Natural killer cell (primary cell): ENCODE measurements around the gene GLS2. TPM values are rescaled to one million over a fixed set of nuclear protein-coding genes. Genes with fewer than 3 reads are reported as not detected.
"Not testable (repeated sequence)": the region's sequence is repeated elsewhere in the genome, so short reads cannot be mapped to it uniquely, and the experiment has no call there.

Source experiments
- ATAC-seq, 3 donors: fragments of 150-1000 bp in 2 of 3; fragments of 200-7000 bp in 1 of 3; cut with Tn5 transposase; 1 replicate in 1 of 3; 2 replicates in 2 of 3; pipeline ENCODE4 v1.10.0; 2021; ENCODE audit warnings: mild to moderate bottlenecking in 2 of 3, moderate library complexity in 2 of 3
- DNase-seq, 2 donors: peaks; one replicate each; pipeline versions ENCODE4 v3.0.0 to v3.0.0-alpha.2; 2013 to 2021; ENCODE audit warnings: mixed read lengths in 1 of 2
- H3K27ac ChIP-seq: one replicate; pipeline ENCODE4 v1.5.1; 2013; ENCODE audit warnings: mild to moderate bottlenecking, low read length
- H3K27me3 ChIP-seq: one replicate; pipeline ENCODE4 v1.6.1; 2013; ENCODE audit warnings: low read length; ENCODE audit not compliant: control insufficient read depth, insufficient read depth
- H3K36me3 ChIP-seq: one replicate; pipeline ENCODE4 v1.6.1; 2013; ENCODE audit warnings: low read length; ENCODE audit not compliant: control insufficient read depth, insufficient read depth
- H3K4me1 ChIP-seq: one replicate; pipeline ENCODE4 v1.6.1; 2013; ENCODE audit warnings: low read length; ENCODE audit not compliant: control insufficient read depth, insufficient read depth
- H3K4me3 ChIP-seq: one replicate; pipeline ENCODE4 v1.5.1; 2013; ENCODE audit warnings: low read length
- H3K9me3 ChIP-seq: one replicate; pipeline ENCODE4 v1.6.1; 2013; ENCODE audit warnings: low read length; ENCODE audit not compliant: control insufficient read depth, insufficient read depth
- H3K27ac Mint-ChIP-seq, 2 donors: one replicate each; pipeline ENCODE4 v1.8.0; 2022; ENCODE audit warnings: mild to moderate bottlenecking in 2 of 2, mixed read lengths in 2 of 2, moderate library complexity in 1 of 2
- H3K27me3 Mint-ChIP-seq, 2 donors: one replicate each; pipeline ENCODE4 v1.8.0; 2022; ENCODE audit warnings: low read depth in 2 of 2, mixed read lengths in 2 of 2
- H3K36me3 Mint-ChIP-seq: one replicate; pipeline ENCODE4 v1.8.0; 2022; ENCODE audit warnings: mixed read lengths
- H3K4me1 Mint-ChIP-seq, 2 donors: one replicate each; pipeline ENCODE4 v1.8.0; 2022; ENCODE audit warnings: mixed read lengths in 2 of 2
- H3K4me3 Mint-ChIP-seq: one replicate; pipeline ENCODE4 v1.8.0; 2022; ENCODE audit warnings: mild to moderate bottlenecking, moderate library complexity, mixed read lengths
- H3K9me3 Mint-ChIP-seq, 2 donors: one replicate each; pipeline ENCODE4 v1.8.0; 2022; ENCODE audit warnings: mixed read lengths in 2 of 2
- WGBS: methylation state at CpG from one replicate; pipeline ENCODE4 v1.1.7; 2013; ENCODE audit warnings: missing lambda C conversion rate; ENCODE audit not compliant: insufficient coverage; 5-methylcytosine and 5-hydroxymethylcytosine counted together
- intact Hi-C: fragments of 100-400 bp; cut with micrococcal nuclease; formaldehyde crosslinking; loops from one replicate; pipeline ENCODE4 v1.14.2; 2022
- total RNA-seq, 4 donors: library from RNA; stranded (reverse); fragments of 120-200 nt in 1 of 4; gene quantifications; one replicate each; pipeline versions ENCODE4 v1.2.3 to v1.2.4, GENCODE V29; 2013 to 2022
- TF ChIP-seq, protein P1 (sequence below): fragments of 200-600 bp; IDR thresholded peaks from one replicate; pipeline ENCODE4 v1.8.0; 2022; ENCODE audit warnings: antibody characterized with exemption

GLS2 gene
- total RNA-seq, 3 donors from 2014 or later (not counting 1 experiment from before 2014, with no cell fraction given), result 1.2 to 1.6 (median 1.6) TPM

DNA sequence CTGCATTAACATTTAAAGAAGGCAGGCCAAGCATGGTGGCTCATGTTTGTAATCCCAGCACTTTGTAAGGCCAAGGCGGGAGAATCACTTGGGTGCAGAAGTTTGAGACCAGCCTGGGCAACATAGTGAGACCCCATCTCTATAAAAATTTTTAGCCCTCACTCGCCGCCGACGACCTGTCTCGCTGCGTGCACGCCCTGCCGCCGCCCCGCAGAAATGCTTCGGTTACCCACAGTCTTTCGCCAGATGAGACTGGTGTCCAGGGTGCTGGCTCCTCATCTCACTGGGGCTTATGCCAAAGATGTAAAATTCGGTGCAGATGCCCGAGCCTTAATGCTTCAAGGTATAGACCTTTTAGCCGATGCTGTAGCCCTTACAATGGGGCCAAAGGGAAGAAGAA, 22.8 kb upstream of the GLS2 start:
- Mint-ChIP-seq H3K9me3 (no peaks in the 10 kb centered on the region), H3K27ac (no peak overlapping the region), H3K27me3 (peaks cover 10 to 25% of the 10 kb centered on the region in 2 donors), H3K4me1 (peaks cover 6% of the 10 kb centered on the region in 2 donors), H3K36me3 (no peaks in the 10 kb centered on the region), H3K4me3 (no peak overlapping the region)
- Histone ChIP-seq H3K4me1 (no peaks in the 10 kb centered on the region), H3K27me3 (no peaks in the 10 kb centered on the region), H3K36me3 (no peaks in the 10 kb centered on the region), H3K4me3 (no peak overlapping the region), H3K27ac (no peak overlapping the region), H3K9me3 (no peaks in the 10 kb centered on the region)
- DNase-seq (no peak), ATAC-seq (no peak)
- TF ChIP-seq, protein P1, sequence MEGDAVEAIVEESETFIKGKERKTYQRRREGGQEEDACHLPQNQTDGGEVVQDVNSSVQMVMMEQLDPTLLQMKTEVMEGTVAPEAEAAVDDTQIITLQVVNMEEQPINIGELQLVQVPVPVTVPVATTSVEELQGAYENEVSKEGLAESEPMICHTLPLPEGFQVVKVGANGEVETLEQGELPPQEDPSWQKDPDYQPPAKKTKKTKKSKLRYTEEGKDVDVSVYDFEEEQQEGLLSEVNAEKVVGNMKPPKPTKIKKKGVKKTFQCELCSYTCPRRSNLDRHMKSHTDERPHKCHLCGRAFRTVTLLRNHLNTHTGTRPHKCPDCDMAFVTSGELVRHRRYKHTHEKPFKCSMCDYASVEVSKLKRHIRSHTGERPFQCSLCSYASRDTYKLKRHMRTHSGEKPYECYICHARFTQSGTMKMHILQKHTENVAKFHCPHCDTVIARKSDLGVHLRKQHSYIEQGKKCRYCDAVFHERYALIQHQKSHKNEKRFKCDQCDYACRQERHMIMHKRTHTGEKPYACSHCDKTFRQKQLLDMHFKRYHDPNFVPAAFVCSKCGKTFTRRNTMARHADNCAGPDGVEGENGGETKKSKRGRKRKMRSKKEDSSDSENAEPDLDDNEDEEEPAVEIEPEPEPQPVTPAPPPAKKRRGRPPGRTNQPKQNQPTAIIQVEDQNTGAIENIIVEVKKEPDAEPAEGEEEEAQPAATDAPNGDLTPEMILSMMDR, result no peak
- intact Hi-C loops, result loop anchor here (5.0 kb wide), 1 partner anchor 477 kb away; no protein-coding TSS in a partner anchor
- WGBS, result 92% methylated on average over 16 of the region's 16 CpGs

DNA sequence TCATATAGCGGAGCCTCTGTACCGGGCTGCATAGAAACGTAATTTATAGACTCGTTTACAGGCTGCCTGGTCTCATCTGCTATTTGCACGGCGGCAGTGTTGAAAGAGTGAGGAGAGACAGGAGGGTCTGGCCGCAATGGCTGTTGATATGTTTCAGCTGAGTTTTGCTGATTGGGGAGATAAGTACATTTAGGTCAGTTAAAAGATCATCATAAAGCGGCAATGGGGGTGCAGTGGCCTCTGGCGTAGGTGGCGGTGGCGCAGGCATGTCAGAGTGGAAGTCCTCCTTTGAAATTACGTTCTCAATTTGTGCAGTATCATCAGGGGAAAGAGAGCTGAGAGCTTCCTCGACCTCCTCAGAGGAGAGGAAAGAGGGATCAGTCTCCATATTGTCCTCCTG, 11.9 kb upstream of the GLS2 start:
- intact Hi-C loops, H3K36me3 Mint-ChIP-seq, H3K4me3 Mint-ChIP-seq, H3K9me3 ChIP-seq, ATAC-seq, H3K27me3 Mint-ChIP-seq, H3K27ac ChIP-seq, H3K36me3 ChIP-seq, H3K4me3 ChIP-seq, DNase-seq, H3K27me3 ChIP-seq, H3K9me3 Mint-ChIP-seq, H3K4me1 ChIP-seq, H3K4me1 Mint-ChIP-seq, H3K27ac Mint-ChIP-seq: not testable (repeated sequence)
- WGBS, result 86% methylated on average over 13 of the region's 13 CpGs

DNA sequence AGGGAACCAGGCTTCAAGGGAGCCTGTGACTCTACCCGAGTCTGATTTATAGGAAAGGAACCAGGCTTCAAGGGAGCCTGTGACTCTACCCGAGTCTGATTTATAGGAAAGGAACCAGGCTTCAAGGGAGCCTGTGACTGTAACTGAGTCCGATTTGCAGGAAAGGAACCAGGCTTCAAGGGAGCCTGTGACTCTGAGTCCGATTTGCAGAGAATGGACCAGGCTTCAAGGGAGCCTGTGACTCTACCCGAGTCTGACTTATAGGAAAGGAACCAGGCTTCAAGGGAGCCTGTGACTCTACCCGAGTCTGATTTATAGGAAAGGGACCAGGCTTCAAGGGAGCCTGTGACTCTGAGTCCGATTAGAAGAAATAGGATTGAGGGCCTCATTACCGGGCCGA, 11.5 kb upstream of the GLS2 start:
- 85% methylated on average over 9 of the region's 9 CpGs for WGBS
- intact Hi-C loops, DNase-seq, H3K9me3 ChIP-seq, H3K36me3 ChIP-seq, H3K4me1 ChIP-seq, H3K9me3 Mint-ChIP-seq, H3K4me3 ChIP-seq, H3K4me3 Mint-ChIP-seq, H3K27me3 ChIP-seq, ATAC-seq, H3K27ac ChIP-seq, H3K4me1 Mint-ChIP-seq, H3K27me3 Mint-ChIP-seq, H3K27ac Mint-ChIP-seq, H3K36me3 Mint-ChIP-seq: not testable (repeated sequence)

- H3K27ac Mint-ChIP-seq, H3K36me3 Mint-ChIP-seq: not testable (repeated sequence)
Measured at GRCh38 chr12:56498126-56498902, 10.4 kb upstream of the GLS2 start.

DNA sequence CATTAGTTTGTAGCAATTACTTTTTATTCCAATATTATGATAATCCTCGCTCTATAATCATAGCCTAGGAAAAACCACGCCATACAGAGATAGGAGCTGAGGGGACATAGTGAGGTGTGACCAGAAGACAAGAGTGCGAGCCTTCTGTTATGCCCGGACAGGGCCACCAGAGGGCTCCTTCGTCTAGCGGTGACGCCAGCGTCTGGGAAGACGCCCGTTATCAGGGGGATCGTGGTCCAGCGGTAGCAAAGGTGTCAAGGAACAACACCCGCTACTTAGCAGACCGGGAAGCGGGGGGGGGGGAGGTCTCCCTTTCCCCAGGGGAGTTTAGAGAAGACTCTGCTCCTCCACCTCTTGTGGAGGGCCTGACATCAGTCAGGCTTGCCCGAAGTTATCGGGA, 8.7 kb upstream of the GLS2 start:
- H3K4me1 Mint-ChIP-seq, H3K9me3 ChIP-seq, H3K27ac ChIP-seq, H3K36me3 Mint-ChIP-seq, H3K4me1 ChIP-seq, H3K9me3 Mint-ChIP-seq, H3K27me3 ChIP-seq, H3K36me3 ChIP-seq, H3K27ac Mint-ChIP-seq, H3K4me3 Mint-ChIP-seq, H3K4me3 ChIP-seq, intact Hi-C loops, ATAC-seq: not testable (repeated sequence)
- H3K27me3 Mint-ChIP-seq, result peaks cover 2 to 11% of the 10 kb centered on the region in 2 donors
- TF ChIP-seq, protein P1, result peak; percentile 57
- 2% methylated on average over 8 of the region's 17 CpGs for WGBS
- DNase-seq, result peak; percentile 64

More at GRCh38 chr12:56498126-56498902, 10.4 kb upstream of the GLS2 start:
- H3K9me3 ChIP-seq, H3K4me1 ChIP-seq, H3K4me3 ChIP-seq, ATAC-seq, H3K9me3 Mint-ChIP-seq, DNase-seq, intact Hi-C loops, H3K4me1 Mint-ChIP-seq, H3K27me3 ChIP-seq, H3K36me3 ChIP-seq, H3K4me3 Mint-ChIP-seq, H3K27ac ChIP-seq, H3K27me3 Mint-ChIP-seq: not testable (repeated sequence)
- 85% methylated on average over 8 of the region's 14 CpGs for WGBS

DNA sequence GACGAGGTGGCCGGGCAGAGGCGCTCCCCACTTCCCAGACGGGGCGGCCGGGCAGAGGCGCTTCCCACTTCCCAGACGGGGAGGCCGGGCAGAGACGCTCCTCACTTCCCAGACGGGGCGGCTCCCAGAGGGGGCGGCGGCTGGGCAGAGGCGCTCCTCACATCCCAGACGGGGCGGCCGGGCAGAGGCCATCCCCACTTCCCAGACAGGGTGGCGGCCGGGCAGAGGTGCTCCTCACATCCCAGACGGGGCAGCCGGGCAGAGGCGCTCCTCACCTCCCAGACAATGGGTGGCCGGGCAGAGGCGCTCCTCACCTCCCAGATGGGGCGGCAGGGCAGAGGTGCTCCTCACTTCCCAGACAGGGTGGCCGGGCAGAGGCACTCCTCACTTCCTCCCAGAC, 6.5 kb upstream of the GLS2 start:
- H3K4me1 ChIP-seq, H3K9me3 Mint-ChIP-seq, H3K27ac Mint-ChIP-seq, H3K4me3 ChIP-seq, H3K9me3 ChIP-seq, H3K36me3 Mint-ChIP-seq, H3K27me3 ChIP-seq, ATAC-seq, intact Hi-C loops, DNase-seq, H3K27ac ChIP-seq, H3K36me3 ChIP-seq, H3K4me1 Mint-ChIP-seq, H3K4me3 Mint-ChIP-seq: not testable (repeated sequence)
- peaks cover 16 to 29% of the 10 kb centered on the region in 2 donors for H3K27me3 Mint-ChIP-seq
- 97% methylated on average over 27 of the region's 27 CpGs for WGBS

GRCh38 chr12:56494106-56494415, 6.1 kb upstream of the GLS2 start:
- H3K9me3 Mint-ChIP-seq, H3K4me1 ChIP-seq, H3K27me3 ChIP-seq, H3K27ac Mint-ChIP-seq, H3K4me3 Mint-ChIP-seq, H3K36me3 ChIP-seq, ATAC-seq, DNase-seq, H3K4me1 Mint-ChIP-seq, intact Hi-C loops, H3K9me3 ChIP-seq, H3K36me3 Mint-ChIP-seq, H3K27ac ChIP-seq, H3K4me3 ChIP-seq: not testable (repeated sequence)
- H3K27me3 Mint-ChIP-seq, result peaks cover 16 to 29% of the 10 kb centered on the region in 2 donors
- 95% methylated on average over 15 of the region's 15 CpGs for WGBS
